B cell (primary cell): Measurements from ENCODE around the gene SMG7. TPM values are rescaled to one million over a fixed set of nuclear protein-coding genes. Genes with fewer than 3 reads are reported as not detected.

Source experiments
- ATAC-seq: fragments of 200-7000 bp; cut with Tn5 transposase; one replicate; pipeline ENCODE4 v1.10.0; 2021; ENCODE audit warnings: low read depth, mild to moderate bottlenecking, moderate number of reproducible peaks, moderate library complexity
- CTCF ChIA-PET: fragments of 350-600 bp; sonication (Branson Sonifier 250); formaldehyde crosslinking; loops from one replicate; lab custom pipeline; 2021; ENCODE audit warnings: antibody characterized with exemption, inconsistent platforms; lab: Charles Lee
- POLR2A ChIA-PET: fragments of 350-600 bp; sonication (Branson Sonifier 250); formaldehyde crosslinking; loops from one replicate; lab custom pipeline; 2021; ENCODE audit warnings: antibody characterized with exemption; lab: Charles Lee
- DNase-seq: peaks from one replicate; pipeline ENCODE4 v3.0.0; 2013
- H2AFZ ChIP-seq: 2 replicates; pipeline ENCODE4 v1.6.1; 2012; ENCODE audit warnings: mild to moderate bottlenecking, low read depth, low read length; ENCODE audit not compliant: insufficient read depth, poor library complexity, severe bottlenecking
- H3K27ac ChIP-seq, 2 donors: 1 replicate in 1 of 2; 2 replicates in 1 of 2; pipeline ENCODE4 v1.5.1; 2012 to 2013; ENCODE audit warnings: low read length in 2 of 2, mild to moderate bottlenecking in 2 of 2, moderate library complexity in 1 of 2
- H3K27me3 ChIP-seq, 4 experiments: fragments of 200-600 bp in 1 of 4; sonication (generic) in 1 of 4; replicated peaks in 1 of 4; 1 replicate in 2 of 4; 2 replicates in 2 of 4; pipeline versions ENCODE4 v1.6.1 to v1.7.0; 2013 to 2016; ENCODE audit warnings: low read length in 3 of 4, mild to moderate bottlenecking in 2 of 4, mixed read lengths in 1 of 4, moderate library complexity in 1 of 4; ENCODE audit not compliant: insufficient read depth in 4 of 4, control insufficient read depth in 3 of 4; ENCODE audit errors: control extremely low read depth in 1 of 4
- H3K36me3 ChIP-seq, 2 experiments: replicated peaks in 1 of 2; 1 replicate in 1 of 2; 2 replicates in 1 of 2; pipeline versions ENCODE4 v1.6.1 to v1.7.1; 2013; ENCODE audit warnings: low read length in 1 of 2; ENCODE audit not compliant: insufficient read depth in 2 of 2, control insufficient read depth in 1 of 2; ENCODE audit errors: control extremely low read depth in 1 of 2, extremely low read depth in 1 of 2
- H3K4me1 ChIP-seq, 2 donors: fragments of 200-600 bp in 1 of 2; sonication (generic) in 1 of 2; 1 replicate in 1 of 2; 2 replicates in 1 of 2; pipeline versions ENCODE4 v1.5.1 to v1.6.1; 2013 to 2017; ENCODE audit warnings: low read length in 2 of 2; ENCODE audit not compliant: control insufficient read depth in 2 of 2, insufficient read depth in 2 of 2
- H3K4me2 ChIP-seq: replicated peaks from 2 replicates; pipeline ENCODE3; 2012; ENCODE audit warnings: mild to moderate bottlenecking, low read depth, low read length; ENCODE audit not compliant: poor library complexity, severe bottlenecking
- H3K4me3 ChIP-seq, 5 experiments: fragments of 200-600 bp in 1 of 5; sonication (generic) in 1 of 5; 1 replicate in 3 of 5; 2 replicates in 2 of 5; pipeline versions ENCODE4 v1.5.1 to v1.7.0; 2011 to 2016; ENCODE audit warnings: low read length in 4 of 5, mild to moderate bottlenecking in 4 of 5, low read depth in 2 of 5, control low read depth in 1 of 5, moderate library complexity in 1 of 5; ENCODE audit not compliant: insufficient read depth in 1 of 5; ENCODE audit errors: control extremely low read depth in 1 of 5, extremely low read depth in 1 of 5
- H3K79me2 ChIP-seq: fragments of 200-600 bp; sonication (generic); one replicate; pipeline ENCODE4 v1.6.0; 2016; ENCODE audit warnings: low read length; ENCODE audit not compliant: control insufficient read depth, insufficient read depth
- H3K9ac ChIP-seq: fragments of 200-600 bp; sonication (generic); 2 replicates; pipeline ENCODE4 v1.6.1; 2017; ENCODE audit warnings: mild to moderate bottlenecking, low read length, moderate library complexity
- H3K9me3 ChIP-seq, 3 donors: one replicate each; pipeline versions ENCODE4 v1.6.1 to v1.7.1; 2013; ENCODE audit warnings: low read length in 2 of 3; ENCODE audit not compliant: control insufficient read depth in 2 of 3, insufficient read depth in 1 of 3; ENCODE audit errors: control extremely low read depth in 1 of 3
- H4K20me1 ChIP-seq: 2 replicates; pipeline ENCODE4 v1.6.0; 2012; ENCODE audit warnings: mild to moderate bottlenecking, low read length; ENCODE audit not compliant: insufficient read depth, control insufficient read depth, poor library complexity, severe bottlenecking
- H3K27ac Mint-ChIP-seq: one replicate; pipeline ENCODE4 v1.8.0; 2021; ENCODE audit warnings: mixed read lengths
- H3K27me3 Mint-ChIP-seq: one replicate; pipeline ENCODE4 v1.8.0; 2021; ENCODE audit warnings: mixed read lengths
- H3K4me1 Mint-ChIP-seq: one replicate; pipeline ENCODE4 v1.8.0; 2021; ENCODE audit warnings: mixed read lengths
- H3K4me3 Mint-ChIP-seq: one replicate; pipeline ENCODE4 v1.8.0; 2021; ENCODE audit warnings: mixed read lengths
- H3K9me3 Mint-ChIP-seq: one replicate; pipeline ENCODE4 v1.8.0; 2022; ENCODE audit warnings: mixed read lengths; ENCODE audit not compliant: insufficient read depth
- EZH2 ChIP-seq: IDR thresholded peaks from 2 replicates; pipeline ENCODE4 v1.6.1; 2012; ENCODE audit warnings: borderline replicate concordance, low read depth, mild to moderate bottlenecking, moderate library complexity, low read length; ENCODE audit not compliant: insufficient read depth, poor library complexity, severe bottlenecking
- WGBS: methylation state at CpG from one replicate; pipeline ENCODE4 v1.1.5; 2013; ENCODE audit warnings: missing lambda C conversion rate; ENCODE audit not compliant: insufficient coverage; 5-methylcytosine and 5-hydroxymethylcytosine counted together
- intact Hi-C: fragments of 100-400 bp; cut with micrococcal nuclease; formaldehyde crosslinking; loops from one replicate; pipeline ENCODE4 v1.10.0; 2022
- polyA plus RNA-seq: library from polyadenylated mRNA; depleted of rRNA; stranded (reverse); fragments of >200 nt; gene quantifications from 2 replicates; pipeline ENCODE4 v1.2.3, GENCODE V29; 2012
- total RNA-seq, 2 donors: library from RNA; stranded (reverse); fragments of 120-200 nt in 1 of 2; gene quantifications; 1 replicate in 1 of 2; 2 replicates in 1 of 2; pipeline versions ENCODE4 v1.2.3 to v1.2.4, GENCODE V29; 2013 to 2022
- TF ChIP-seq, protein P1 (sequence below): fragments of 200-600 bp; IDR thresholded peaks from one replicate; pipeline ENCODE4 v1.8.0; 2022; ENCODE audit warnings: antibody characterized with exemption, mild to moderate bottlenecking

Gene SMG7
- total and polyA plus RNA-seq, 2 donors (not counting 1 experiment from before 2014, with no cell fraction given): 20.8 to 73.3 TPM

DNA sequence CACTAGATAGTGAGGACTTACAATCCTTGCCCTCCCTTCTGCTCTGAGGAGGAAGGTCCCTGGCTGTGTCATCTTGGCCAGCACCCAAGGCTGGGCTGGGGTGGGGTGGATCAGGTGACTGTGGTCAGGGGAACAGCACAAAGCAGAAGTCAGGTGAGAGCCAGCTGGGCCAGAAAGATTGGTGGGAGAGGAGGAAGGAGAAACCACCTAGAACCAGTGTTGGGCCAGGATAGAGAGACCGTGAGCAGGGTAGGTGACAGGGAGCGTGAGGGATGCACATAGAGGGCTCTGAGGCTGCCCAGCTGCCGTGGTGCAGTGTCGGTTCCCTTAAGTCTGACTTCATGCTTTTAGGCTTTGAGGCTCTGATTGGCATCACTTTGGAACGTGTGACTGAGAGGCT is 95.3 kb downstream of the SMG7 start:
- Mint-ChIP-seq H3K4me3 (peak overlapping the region; percentile 36), H3K27ac (peak overlapping the region; percentile 81), H3K4me1 (peaks cover 28% of the 10 kb centered on the region), H3K27me3 (no peaks in the 10 kb centered on the region), H3K9me3 (no peaks in the 10 kb centered on the region)
- H3K36me3 ChIP-seq: peaks cover 4 to 18% of the 10 kb centered on the region in 2 experiments
- peak; percentile 74 for DNase-seq
- CTCF ChIA-PET: interaction anchor here (1.4 kb wide), 1 partner anchor 66 kb away, joined by 3 read pairs; no protein-coding TSS in a partner anchor
- H2AFZ ChIP-seq: peak overlapping the region; percentile 43
- H3K9ac ChIP-seq: no peak overlapping the region
- no peaks in the 10 kb centered on the region for H4K20me1 ChIP-seq
- peak; percentile 81 for ATAC-seq
- H3K4me1 ChIP-seq: peaks cover 20 to 23% of the 10 kb centered on the region in 2 donors
- H3K9me3 ChIP-seq: no peaks in the 10 kb centered on the region
- H3K79me2 ChIP-seq: no peaks in the 10 kb centered on the region
- peak overlapping the region; percentile 8 to 16 for H3K27ac ChIP-seq
- peak overlapping the region; percentile 61 for H3K4me2 ChIP-seq
- 51% methylated on average over 3 of the region's 5 CpGs for WGBS
- POLR2A ChIA-PET: interaction anchor here (1.5 kb wide), 1 partner anchor 22 kb away, joined by 3 read pairs; no protein-coding TSS in a partner anchor
- intact Hi-C loops: no loop called here
- H3K27me3 ChIP-seq: no peaks in the 10 kb centered on the region
- no peak for TF ChIP-seq EZH2
- TF ChIP-seq, protein P1, sequence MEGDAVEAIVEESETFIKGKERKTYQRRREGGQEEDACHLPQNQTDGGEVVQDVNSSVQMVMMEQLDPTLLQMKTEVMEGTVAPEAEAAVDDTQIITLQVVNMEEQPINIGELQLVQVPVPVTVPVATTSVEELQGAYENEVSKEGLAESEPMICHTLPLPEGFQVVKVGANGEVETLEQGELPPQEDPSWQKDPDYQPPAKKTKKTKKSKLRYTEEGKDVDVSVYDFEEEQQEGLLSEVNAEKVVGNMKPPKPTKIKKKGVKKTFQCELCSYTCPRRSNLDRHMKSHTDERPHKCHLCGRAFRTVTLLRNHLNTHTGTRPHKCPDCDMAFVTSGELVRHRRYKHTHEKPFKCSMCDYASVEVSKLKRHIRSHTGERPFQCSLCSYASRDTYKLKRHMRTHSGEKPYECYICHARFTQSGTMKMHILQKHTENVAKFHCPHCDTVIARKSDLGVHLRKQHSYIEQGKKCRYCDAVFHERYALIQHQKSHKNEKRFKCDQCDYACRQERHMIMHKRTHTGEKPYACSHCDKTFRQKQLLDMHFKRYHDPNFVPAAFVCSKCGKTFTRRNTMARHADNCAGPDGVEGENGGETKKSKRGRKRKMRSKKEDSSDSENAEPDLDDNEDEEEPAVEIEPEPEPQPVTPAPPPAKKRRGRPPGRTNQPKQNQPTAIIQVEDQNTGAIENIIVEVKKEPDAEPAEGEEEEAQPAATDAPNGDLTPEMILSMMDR: no peak
- no peak overlapping the region for H3K4me3 ChIP-seq

DNA sequence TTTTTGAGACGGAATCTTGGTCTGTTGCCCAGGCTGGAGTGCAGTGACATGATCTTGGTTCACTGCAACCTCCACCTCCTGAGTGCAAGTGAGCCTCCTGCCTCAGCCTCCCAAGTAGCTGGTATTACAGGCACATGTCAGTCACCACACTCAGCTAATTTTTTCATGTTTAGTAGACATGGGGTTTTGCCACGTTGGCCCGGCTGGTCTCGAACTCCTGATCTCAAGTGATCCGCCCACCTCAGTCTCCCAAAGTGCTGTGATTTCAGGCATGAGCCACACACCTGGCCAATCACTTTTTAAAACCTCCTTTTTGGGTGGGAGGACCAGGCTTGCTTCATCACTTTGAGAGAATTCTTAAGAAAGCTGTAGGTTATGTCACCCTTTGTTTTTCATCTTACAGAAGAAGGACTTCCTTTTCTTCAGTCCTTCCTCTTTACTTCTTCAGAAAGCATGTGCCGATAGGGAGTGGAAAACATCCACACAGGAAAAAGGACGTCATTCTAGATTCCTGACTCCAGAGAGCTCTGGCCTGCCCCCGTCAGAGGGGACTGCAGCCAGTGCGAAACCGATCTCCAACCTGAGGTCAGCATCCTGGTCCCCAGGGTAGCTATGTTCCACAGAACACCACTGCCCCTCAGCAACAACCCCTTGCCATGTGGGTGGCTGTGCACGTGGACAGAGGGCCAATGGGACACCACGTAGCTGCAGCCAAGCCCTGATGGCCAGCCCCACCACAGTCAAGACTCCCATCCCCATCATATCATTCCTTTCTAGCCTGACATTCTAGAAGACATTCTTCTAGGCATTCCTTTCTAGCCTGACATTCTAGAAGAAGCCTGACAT is 96.1 kb downstream of the SMG7 start:
- intact Hi-C loops: no loop called here
- TF ChIP-seq, protein P1: no peak
- TF ChIP-seq EZH2: no peak

More for the DNA sequence above, 96.1 kb downstream of the SMG7 start:
- peaks cover 1 to 25% of the 10 kb centered on the region in 2 experiments for H3K36me3 ChIP-seq
- peaks cover 20 to 23% of the 10 kb centered on the region in 2 donors for H3K4me1 ChIP-seq
- H3K27me3 ChIP-seq: no peaks in the 10 kb centered on the region
- H4K20me1 ChIP-seq: no peaks in the 10 kb centered on the region
- H3K27ac Mint-ChIP-seq: peak overlapping the region; percentile 81
- ATAC-seq (no peak), DNase-seq (no peak)
- H3K4me3 Mint-ChIP-seq: no peak overlapping the region
- WGBS: 74% methylated on average over 11 of the region's 12 CpGs
- H2AFZ ChIP-seq: no peak overlapping the region
- H3K79me2 ChIP-seq: no peaks in the 10 kb centered on the region
- peak overlapping the region in 1 of 2 donors; percentile 8 for H3K27ac ChIP-seq
- POLR2A ChIA-PET: interaction anchor here (1.5 kb wide), 1 partner anchor 21 kb away, joined by 3 read pairs; no protein-coding TSS in a partner anchor
- CTCF ChIA-PET: interaction anchor here (1.4 kb wide), 1 partner anchor 87 kb away, joined by 3 read pairs; no protein-coding TSS in a partner anchor
- H3K4me1 Mint-ChIP-seq: peaks cover 28% of the 10 kb centered on the region
- H3K9me3 Mint-ChIP-seq: no peaks in the 10 kb centered on the region
- H3K4me3 ChIP-seq: no peak overlapping the region
- H3K9ac ChIP-seq: no peak overlapping the region
- H3K9me3 ChIP-seq: no peaks in the 10 kb centered on the region
- H3K4me2 ChIP-seq: peak overlapping the region; percentile 61
- no peaks in the 10 kb centered on the region for H3K27me3 Mint-ChIP-seq
